H1 (cell line): ENCODE data around the gene RNF13. TPM values are rescaled to one million over a fixed set of nuclear protein-coding genes. Genes with fewer than 3 reads are reported as not detected.

ENCODE experiments used
- ATF2 ChIP-seq: IDR thresholded peaks from 2 replicates; pipeline ENCODE4 v1.6.1; 2012; ENCODE audit warnings: low read length, inconsistent platforms
- CHD1 ChIP-seq: IDR thresholded peaks from 2 replicates; pipeline ENCODE4 v1.6.1; 2012; ENCODE audit warnings: low read depth, low read length, improper control_type of control experiment
- CHD7 ChIP-seq: fragments of 300-600 bp; sonication (generic); IDR thresholded peaks from 2 replicates; pipeline ENCODE4 v1.7.1; 2012; ENCODE audit warnings: low read length, moderate library complexity, mild to moderate bottlenecking, inconsistent platforms; ENCODE audit not compliant: insufficient replicate concordance
- E2F6 ChIP-seq: IDR thresholded peaks from 2 replicates; pipeline ENCODE4 v1.6.1; 2012; ENCODE audit warnings: inconsistent platforms
- KDM1A ChIP-seq: fragments of 200-600, 300-600 bp; sonication (generic); IDR thresholded peaks from 2 replicates; pipeline ENCODE4 v1.7.1; 2016; ENCODE audit warnings: mild to moderate bottlenecking, low read length, borderline replicate concordance
- TAF1 ChIP-seq: IDR thresholded peaks from 2 replicates; pipeline ENCODE4 v1.6.1; 2011; ENCODE audit warnings: mild to moderate bottlenecking, low read depth, low read length
- YY1 ChIP-seq: IDR thresholded peaks from 2 replicates; pipeline ENCODE4 v1.6.1; 2011; ENCODE audit warnings: low read depth, mild to moderate bottlenecking, low read length
- polyA plus RNA-seq, 7 experiments: library from polyadenylated mRNA; depleted of rRNA in 3 of 7; stranded (reverse) in 5 of 7; unstranded in 2 of 7; fragments of >200 nt in 5 of 7; fragments of 200-250 nt in 2 of 7; gene quantifications; 1 replicate in 5 of 7; 2 replicates in 1 of 7; 4 replicates in 1 of 7; pipeline versions ENCODE4 v1.2.1 to v1.2.3, GENCODE V29; 2011 to 2013; ENCODE audit warnings: missing spikeins in 2 of 7, mixed read lengths in 2 of 7
- total RNA-seq: library from RNA; stranded (reverse); fragmentation: NEBNext Ultra II Directional; extraction: Animal tissue kit (Norgen Biotek cat#: 25700); gene quantifications from 2 replicates; pipeline ENCODE4 v1.2.1, GENCODE V29; 2021

RNF13 gene
- total and polyA plus RNA-seq, 2 of the 8 experiments (the other 6 are each of a cell fraction or from before 2014, with no cell fraction given): 19.4 to 35.4 TPM

- no peak for TF ChIP-seq CHD7
- TF ChIP-seq ATF2: no peak
- no peak for TF ChIP-seq CHD1
- TF ChIP-seq E2F6: no peak
- TF ChIP-seq KDM1A: peak; percentile 56; the same call in 1 of the 2 replicates
- peak; percentile 84 for TF ChIP-seq YY1
- peak; percentile 48 for TF ChIP-seq TAF1
Observed at GRCh38 chr3:149969940-149970715, 157.1 kb downstream of the RNF13 start (continued).
